Activated naive CD4-positive, alpha-beta T cell treated with anti-CD3 and anti-CD28 coated beads, Interleukin-2, amount 50 U/mL, for 72 hours (primary cell): Measurements from ENCODE around the gene IRF4. TPM values are rescaled to one million over a fixed set of nuclear protein-coding genes. Genes with fewer than 3 reads are reported as not detected.

Experiments
- ATAC-seq, 2 donors: fragments of 150-1000 bp; cut with Tn5 transposase; 2 replicates each; pipeline ENCODE4 v1.10.0; 2021; ENCODE audit warnings: mild to moderate bottlenecking in 2 of 2, moderate library complexity in 2 of 2
- DNase-seq, 2 donors: peaks; one replicate each; pipeline ENCODE4 v3.0.0; 2021 to 2022; ENCODE audit warnings: low spot score in 2 of 2
- H3K27ac Mint-ChIP-seq, 2 donors: one replicate each; pipeline ENCODE4 v1.8.0; 2022; ENCODE audit warnings: mild to moderate bottlenecking in 2 of 2, mixed read lengths in 2 of 2
- H3K36me3 Mint-ChIP-seq, 2 donors: one replicate each; pipeline ENCODE4 v1.8.0; 2022; ENCODE audit warnings: mixed read lengths in 2 of 2
- H3K9me3 Mint-ChIP-seq, 2 donors: one replicate each; pipeline ENCODE4 v1.8.0; 2022; ENCODE audit warnings: mixed read lengths in 2 of 2
- total RNA-seq, 2 donors: library from RNA; stranded (reverse); gene quantifications; one replicate each; pipeline ENCODE4 v1.2.3, GENCODE V29; 2022

The IRF4 gene
- total RNA-seq, 2 donors from 2014 or later, result 334 to 809 TPM

- H3K36me3 Mint-ChIP-seq, result peaks cover 85 to 92% of the 10 kb centered on the region in 2 donors
- ATAC-seq (no peak), DNase-seq (no peak)
- peaks cover 0 to 5% of the 10 kb centered on the region in 2 donors for H3K9me3 Mint-ChIP-seq
- H3K27ac Mint-ChIP-seq, result peak overlapping the region; percentile 51 to 98
These were observed 6.1 kb downstream of the IRF4 start for GRCh38 chr6:397604-398003.

- ATAC-seq, result no peak
- peaks cover 0 to 5% of the 10 kb centered on the region in 2 donors for H3K9me3 Mint-ChIP-seq
These were observed 6.5 kb downstream of the IRF4 start for GRCh38 chr6:398065-398464.

GRCh38 chr6:398558-399078 lies 7.1 kb downstream of the IRF4 start:
- Mint-ChIP-seq H3K9me3 (peaks cover 0 to 4% of the 10 kb centered on the region in 2 donors), H3K27ac (peak overlapping the region; percentile 51 to 98), H3K36me3 (peaks cover 88 to 96% of the 10 kb centered on the region in 2 donors)
- ATAC-seq (peak in 1 of 2 donors; percentile 1), DNase-seq (no peak)

More at GRCh38 chr6:398065-398464, 6.5 kb downstream of the IRF4 start:
- Mint-ChIP-seq H3K27ac (peak overlapping the region; percentile 51 to 98), H3K36me3 (peaks cover 87 to 94% of the 10 kb centered on the region in 2 donors)
- DNase-seq, result no peak

- Mint-ChIP-seq H3K36me3 (peaks cover 88 to 96% of the 10 kb centered on the region in 2 donors), H3K27ac (peak overlapping the region; percentile 51 to 98), H3K9me3 (no peaks in the 10 kb centered on the region)
- ATAC-seq (peak; percentile 17 to 61), DNase-seq (no peak)
These were observed 8.4 kb downstream of the IRF4 start for GRCh38 chr6:399785-400534.

- no peaks in the 10 kb centered on the region for H3K9me3 Mint-ChIP-seq
- ATAC-seq (no peak), DNase-seq (no peak)
- H3K27ac Mint-ChIP-seq, result peak overlapping the region; percentile 97
- H3K36me3 Mint-ChIP-seq, result peaks cover 88 to 96% of the 10 kb centered on the region in 2 donors
These were observed 9.3 kb downstream of the IRF4 start for GRCh38 chr6:400815-401214.

- H3K9me3 Mint-ChIP-seq, result no peaks in the 10 kb centered on the region
- peaks cover 87 to 96% of the 10 kb centered on the region in 2 donors for H3K36me3 Mint-ChIP-seq
- no peak for DNase-seq
- H3K27ac Mint-ChIP-seq, result peak overlapping the region; percentile 97
- no peak for ATAC-seq
These were observed 9.9 kb downstream of the IRF4 start for GRCh38 chr6:401239-401993.

- DNase-seq (no peak), ATAC-seq (no peak)
- Mint-ChIP-seq H3K27ac (peak overlapping the region; percentile 97), H3K36me3 (peaks cover 87 to 100% of the 10 kb centered on the region in 2 donors), H3K9me3 (no peaks in the 10 kb centered on the region)
These were observed 10.6 kb downstream of the IRF4 start for GRCh38 chr6:401994-402640.

- Mint-ChIP-seq H3K9me3 (no peaks in the 10 kb centered on the region), H3K27ac (peak overlapping the region; percentile 97), H3K36me3 (peaks cover 85 to 100% of the 10 kb centered on the region in 2 donors)
- peak; percentile 66 to 80 for ATAC-seq
- peak; percentile 65 to 85 for DNase-seq
These were observed 11.5 kb downstream of the IRF4 start for GRCh38 chr6:402901-403658.

- ATAC-seq (peak; percentile 22 to 62), DNase-seq (no peak)
- H3K27ac Mint-ChIP-seq, result peak overlapping the region; percentile 97
- no peaks in the 10 kb centered on the region for H3K9me3 Mint-ChIP-seq
- peaks cover 85 to 100% of the 10 kb centered on the region in 2 donors for H3K36me3 Mint-ChIP-seq
These were observed 12.4 kb downstream of the IRF4 start for GRCh38 chr6:403659-404655.

GRCh38 chr6:404685-405423 lies 13.3 kb downstream of the IRF4 start:
- H3K36me3 Mint-ChIP-seq, result peaks cover 79 to 100% of the 10 kb centered on the region in 2 donors
- ATAC-seq (peak; percentile 8 to 51), DNase-seq (no peak)
- peak overlapping the region; percentile 97 for H3K27ac Mint-ChIP-seq
- no peaks in the 10 kb centered on the region for H3K9me3 Mint-ChIP-seq

GRCh38 chr6:408148-408547 lies 16.6 kb downstream of the IRF4 start:
- no peaks in the 10 kb centered on the region for H3K9me3 Mint-ChIP-seq
- no peak for DNase-seq
- no peak for ATAC-seq
- peak overlapping the region; percentile 84 to 91 for H3K27ac Mint-ChIP-seq
- peaks cover 53 to 80% of the 10 kb centered on the region in 2 donors for H3K36me3 Mint-ChIP-seq

GRCh38 chr6:408599-409102 lies 17.1 kb downstream of the IRF4 start:
- Mint-ChIP-seq H3K36me3 (peaks cover 49 to 75% of the 10 kb centered on the region in 2 donors), H3K9me3 (no peaks in the 10 kb centered on the region), H3K27ac (peak overlapping the region; percentile 84 to 91)
- no peak for ATAC-seq
- DNase-seq, result no peak

- peaks cover 0 to under 1% of the 10 kb centered on the region in 2 donors for H3K9me3 Mint-ChIP-seq
- no peak for DNase-seq
- ATAC-seq, result no peak
- peaks cover 41 to 70% of the 10 kb centered on the region in 2 donors for H3K36me3 Mint-ChIP-seq
- peak overlapping the region; percentile 55 to 84 for H3K27ac Mint-ChIP-seq
These were observed 17.9 kb downstream of the IRF4 start for GRCh38 chr6:409370-409972.
